HG03457 (cell line): Measurements from ENCODE around the gene OPTC.
"Not testable (repeated sequence)": the region's sequence is repeated elsewhere in the genome, so short reads cannot be mapped to it uniquely, and the experiment has no call there.

Source experiments
- ATAC-seq: cut with Tn5 transposase; IDR thresholded peaks from one replicate; pipeline ENCODE4 v1.9.1; 2021; ENCODE audit warnings: moderate number of reproducible peaks; ENCODE audit not compliant: unreplicated experiment

Gene OPTC

DNA sequence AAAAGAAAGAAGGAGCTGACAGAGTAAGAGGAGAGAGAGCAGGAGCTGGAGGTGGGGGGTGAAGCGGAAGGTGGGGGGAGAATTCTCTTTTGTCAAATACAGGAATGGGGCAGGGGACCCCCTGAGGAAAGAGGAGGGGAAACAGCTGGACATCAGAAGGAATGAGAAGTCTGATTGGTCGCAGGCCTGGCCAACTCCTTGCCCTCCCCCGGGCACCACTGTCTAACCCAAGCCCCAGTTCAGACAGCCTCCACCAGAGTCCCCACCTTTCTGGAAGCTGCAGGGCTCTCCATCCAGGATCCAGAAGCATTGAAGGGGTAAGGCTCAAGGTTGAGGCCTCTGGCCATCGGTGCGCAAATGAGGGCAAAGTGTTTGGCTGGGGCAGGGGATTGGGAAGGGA lies at the start of gene OPTC:
Gene OPTC (plus strand): TSS at position 253 of the 400 bp plus-strand sequence. CDS start 1,853 bp downstream, outside the sequence.
- no peak for ATAC-seq

- no peak for ATAC-seq
Observed at GRCh38 chr1:203444171-203444576, 49.8 kb upstream of the OPTC start.

DNA sequence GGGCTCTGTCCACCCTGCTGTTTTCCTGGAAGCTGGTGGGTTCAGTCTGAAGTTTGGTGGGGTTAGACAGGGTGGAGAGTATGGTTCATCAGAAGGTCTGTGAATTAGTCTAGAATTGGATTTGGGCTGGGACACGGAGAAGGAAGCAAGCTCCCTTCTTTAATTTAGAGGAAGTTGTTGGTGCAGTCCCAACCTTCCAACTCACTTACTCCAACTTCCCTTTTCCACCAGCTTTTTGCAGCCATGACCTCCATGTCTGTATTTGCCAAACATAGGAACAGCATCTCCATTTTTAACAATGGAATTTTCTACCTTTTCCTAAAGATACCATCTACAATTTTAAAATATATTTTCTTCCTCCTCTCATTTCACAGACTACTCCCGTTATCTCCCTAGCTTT lies 46.8 kb upstream of the OPTC start:
- ATAC-seq = no peak

GRCh38 chr1:203447598-203447997 lies 46.4 kb upstream of the OPTC start:
- not testable (repeated sequence) for ATAC-seq

- no peak for ATAC-seq
Observed at GRCh38 chr1:203448521-203449061, 45.4 kb upstream of the OPTC start.

- no peak for ATAC-seq
Observed at GRCh38 chr1:203450001-203450400, 44.0 kb upstream of the OPTC start.

- no peak for ATAC-seq
Observed at GRCh38 chr1:203450479-203451149, 43.3 kb upstream of the OPTC start.

- no peak for ATAC-seq
Observed at GRCh38 chr1:203451836-203452784, 41.8 kb upstream of the OPTC start.

- no peak for ATAC-seq
Observed at GRCh38 chr1:203453016-203453415, 40.9 kb upstream of the OPTC start.

DNA sequence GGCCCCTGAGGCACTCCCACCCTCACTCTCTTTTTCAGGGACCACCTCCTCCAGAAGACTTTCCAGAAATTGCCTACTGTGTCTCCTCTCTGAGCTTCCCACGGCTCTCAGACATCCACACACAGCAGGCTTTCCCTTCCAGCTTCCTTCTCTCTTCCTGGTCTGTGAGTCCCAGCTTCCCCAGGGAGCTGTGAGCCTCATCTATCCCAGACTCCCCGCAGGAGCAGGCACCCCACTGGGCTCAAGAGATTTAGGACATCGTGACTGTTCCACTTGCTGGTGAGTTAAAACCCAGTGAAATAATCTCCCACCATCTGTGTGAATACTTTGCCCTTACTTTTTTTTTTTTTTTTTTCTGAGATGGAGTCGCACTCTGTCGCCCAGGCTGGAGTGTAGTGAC lies 40.3 kb upstream of the OPTC start:
- no peak for ATAC-seq

DNA sequence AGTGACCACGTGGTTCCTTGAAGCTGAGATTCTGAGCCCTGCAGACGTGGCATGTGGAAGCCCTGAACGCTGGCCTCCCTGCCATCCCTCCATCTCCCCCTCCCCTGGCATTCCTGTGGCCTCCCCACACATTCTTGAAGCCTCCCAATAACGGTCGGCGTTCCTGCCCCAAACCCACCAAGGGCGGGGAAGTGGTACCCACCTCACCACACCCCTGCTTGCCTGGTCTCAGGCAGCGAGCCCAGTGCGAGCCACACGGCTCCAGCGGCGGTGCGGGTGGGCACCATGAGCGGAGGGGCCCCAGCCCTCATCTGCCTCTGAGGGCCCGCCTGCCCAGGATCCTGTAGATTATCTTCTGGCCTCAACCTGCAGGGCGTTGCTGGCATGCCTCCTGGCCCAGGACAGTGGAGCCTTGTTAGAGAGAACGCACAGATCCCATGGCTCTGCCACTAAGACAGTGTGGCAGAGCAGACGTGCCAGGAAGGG lies 38.9 kb upstream of the OPTC start:
- ATAC-seq = no peak

DNA sequence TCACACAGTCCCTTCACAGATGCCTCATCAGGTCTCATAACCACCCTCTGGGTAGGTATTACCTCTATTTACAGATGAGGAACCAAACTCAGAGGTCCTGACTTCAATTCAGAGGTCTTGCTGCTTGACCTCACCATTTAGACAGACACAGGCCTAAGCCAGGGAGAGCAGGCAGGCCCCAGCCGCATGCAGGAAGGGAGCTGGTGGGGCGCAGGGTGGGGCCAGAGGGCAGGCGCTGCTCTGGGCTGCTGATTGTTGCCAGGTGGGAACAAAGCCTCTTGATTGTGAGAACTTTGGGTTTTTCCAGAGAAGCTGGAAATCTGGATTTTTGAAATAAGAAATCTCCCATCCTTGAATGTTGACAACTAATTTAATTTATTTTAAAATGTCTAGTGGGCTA lies 38.2 kb upstream of the OPTC start:
- ATAC-seq = no peak

DNA sequence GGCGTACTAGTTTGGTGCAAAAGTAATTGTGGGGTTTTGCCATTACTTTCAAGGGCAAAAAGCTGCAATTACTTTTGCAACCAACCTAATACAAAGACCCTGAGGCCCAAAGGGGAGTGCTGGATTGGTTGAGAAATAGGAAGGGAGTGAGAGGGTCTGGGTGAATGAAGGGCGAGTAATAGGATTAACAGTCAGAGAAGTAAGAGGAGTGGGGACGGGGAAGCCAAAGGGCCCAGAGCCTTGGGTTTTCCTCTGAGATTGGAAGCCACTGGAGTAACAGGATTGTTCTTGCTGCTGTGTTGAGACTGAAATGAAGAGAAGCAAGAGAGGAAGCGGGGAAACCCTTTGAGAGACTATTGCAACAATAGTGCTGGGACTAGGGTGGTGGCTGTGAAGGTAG lies 37.4 kb upstream of the OPTC start:
- ATAC-seq = no peak

DNA sequence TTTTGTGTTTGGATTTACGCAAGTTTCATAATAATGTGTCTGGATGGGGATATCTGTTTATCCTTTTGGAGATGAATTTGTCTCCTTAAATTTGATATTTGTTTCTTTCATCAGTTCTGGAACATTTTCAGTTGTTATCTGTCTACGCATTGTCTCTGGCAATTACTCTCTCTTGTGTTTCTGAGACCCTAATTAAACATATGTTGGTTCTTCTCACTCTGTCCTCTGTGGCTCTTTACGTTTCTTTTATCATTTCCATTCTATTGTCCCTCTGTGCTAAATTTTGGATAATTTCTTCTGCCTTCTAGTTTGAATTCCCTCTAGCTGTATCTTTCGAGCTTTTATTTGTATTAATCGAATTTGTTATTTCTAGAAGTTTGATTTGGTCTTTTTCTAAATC lies 35.9 kb upstream of the OPTC start:
- ATAC-seq = no peak

DNA sequence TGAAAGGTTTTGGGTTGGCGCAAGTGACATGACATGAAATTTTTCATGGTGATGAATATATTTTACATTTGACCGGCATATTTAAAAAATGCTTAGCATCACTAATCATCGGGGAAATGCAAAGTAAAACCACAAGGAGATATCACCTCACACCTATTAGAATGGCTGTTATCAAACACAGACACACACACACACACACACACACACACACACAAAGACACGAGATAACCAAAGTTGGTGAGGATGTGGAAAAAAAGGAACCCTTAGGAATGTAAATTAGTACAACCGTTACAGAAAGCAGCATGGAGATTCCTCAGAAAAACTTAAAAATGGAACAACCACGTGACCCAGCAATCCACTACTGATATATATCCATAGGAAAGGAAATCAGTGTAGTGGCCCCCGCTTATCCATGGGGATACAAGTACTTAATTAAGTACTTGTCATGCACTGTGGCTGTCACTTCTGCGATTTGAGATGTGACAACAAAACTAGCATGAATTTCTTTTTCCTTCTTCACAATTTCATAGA lies 34.2 kb upstream of the OPTC start:
- no peak for ATAC-seq

DNA sequence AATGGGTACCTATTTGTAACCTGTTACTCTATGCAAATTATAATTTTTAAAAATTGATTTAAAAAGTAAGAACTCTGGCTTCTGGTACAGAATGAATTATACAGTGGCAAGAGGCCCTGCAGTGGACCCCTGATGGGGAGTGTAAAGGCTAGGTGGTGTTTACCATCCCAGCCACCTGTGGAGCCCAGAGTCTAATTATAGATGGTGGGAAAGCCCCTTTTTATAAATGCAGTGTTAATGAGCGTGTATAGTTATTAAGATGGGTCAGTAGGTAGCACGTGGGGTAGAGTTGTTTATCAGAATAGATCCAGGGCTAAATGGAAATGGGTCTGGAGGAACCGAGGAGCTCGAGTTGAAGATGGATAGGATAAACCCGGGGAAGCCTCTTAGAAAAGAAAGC lies 32.2 kb upstream of the OPTC start:
- ATAC-seq = no peak

DNA sequence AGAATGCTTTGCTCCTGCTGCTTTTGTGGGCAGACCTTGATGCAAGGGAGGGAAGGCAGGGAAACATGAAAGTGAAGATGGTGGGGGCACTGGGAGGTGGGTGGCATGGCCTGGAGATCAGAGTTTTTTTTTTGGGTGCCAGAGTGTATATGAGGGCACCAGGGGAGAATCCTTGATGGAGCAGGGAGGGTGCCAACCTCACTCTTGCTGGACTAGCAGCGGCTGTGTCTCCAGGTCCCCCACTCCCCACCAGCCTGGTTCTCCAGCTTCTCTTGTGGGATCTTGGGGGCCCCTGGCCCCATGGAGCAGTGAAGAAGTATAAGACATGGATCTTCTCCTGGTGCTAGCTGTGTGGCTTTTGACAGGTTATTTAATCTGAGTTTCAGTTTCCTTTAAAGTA lies 31.8 kb upstream of the OPTC start:
- ATAC-seq = no peak

DNA sequence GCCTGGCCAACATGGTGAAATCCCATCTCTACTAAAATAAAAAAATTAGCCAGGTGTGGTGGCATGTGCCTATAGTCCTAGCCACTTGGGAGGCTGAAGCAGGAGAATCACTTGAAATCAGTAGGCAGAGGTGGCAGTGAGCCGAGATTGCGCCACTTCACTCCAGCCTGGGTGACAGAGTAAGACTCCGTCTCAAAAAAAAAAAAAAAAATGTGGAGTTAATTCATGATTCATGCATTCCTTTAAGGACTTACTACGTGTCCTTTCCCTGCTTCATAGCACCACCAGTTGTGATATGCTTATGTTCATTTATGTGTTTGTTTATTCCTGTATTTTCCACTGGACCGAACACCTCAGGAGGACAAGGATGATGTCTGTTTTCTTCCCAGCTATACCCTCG lies 31.1 kb upstream of the OPTC start:
- ATAC-seq = no peak

DNA sequence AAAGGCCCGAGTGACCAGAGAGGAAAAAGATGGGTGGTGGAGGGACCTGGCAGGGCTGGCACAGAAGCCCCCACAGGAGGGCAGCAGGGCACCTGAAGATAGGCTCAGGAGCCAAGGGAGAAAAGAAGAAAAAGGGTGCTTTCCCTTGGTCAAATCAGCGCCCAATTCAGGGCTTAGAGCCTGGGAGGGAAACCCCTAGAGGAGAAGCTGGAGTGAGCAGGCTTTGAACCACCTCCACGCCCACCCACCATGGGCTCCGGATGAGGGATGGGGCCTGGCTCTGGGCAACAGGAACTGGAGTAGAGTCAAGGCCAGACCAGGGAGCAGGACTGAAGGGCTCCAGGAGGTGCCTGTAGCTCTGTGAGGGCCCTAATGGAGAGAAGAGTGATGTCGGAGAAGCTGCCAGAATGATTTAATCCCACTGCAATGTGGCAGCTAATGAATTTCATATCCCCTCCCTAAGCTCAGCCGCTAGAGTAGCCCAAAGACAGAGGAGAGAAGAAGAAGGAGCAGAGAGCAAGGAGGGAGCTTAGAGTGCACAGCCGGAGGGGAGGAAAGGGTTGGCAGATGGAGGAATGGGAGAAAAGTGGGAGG lies 30.4 kb upstream of the OPTC start:
- no peak for ATAC-seq

DNA sequence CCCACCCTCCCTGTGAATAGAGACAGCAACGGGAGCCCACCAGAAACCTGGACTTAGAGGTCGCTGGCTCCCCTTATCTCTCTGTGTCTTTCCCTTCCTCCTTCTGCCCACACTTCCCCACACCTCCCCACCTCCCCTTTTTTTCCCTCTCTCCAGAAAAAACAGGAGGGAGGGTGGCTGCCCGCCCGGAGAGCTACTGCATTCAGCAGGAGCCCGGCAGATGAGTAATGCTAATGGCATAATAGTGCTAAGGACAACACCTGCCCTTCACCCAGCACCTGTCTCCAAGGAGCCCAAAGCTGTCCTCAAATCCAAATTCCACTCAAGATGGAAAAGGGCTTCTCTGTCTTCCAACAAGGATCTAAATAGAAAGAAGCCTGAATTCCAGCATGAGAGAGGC lies 29.7 kb upstream of the OPTC start:
- no peak for ATAC-seq

- ATAC-seq = no peak
Observed at GRCh38 chr1:203464743-203465142, 29.2 kb upstream of the OPTC start.
